Upper lobe of right lung (tissue), 1 donor: Measurements from ENCODE around the gene TMEM163. TPM values are rescaled to one million over a fixed set of nuclear protein-coding genes. Genes with fewer than 3 reads are reported as not detected.
"Not testable (repeated sequence)": the region's sequence is repeated elsewhere in the genome, so short reads cannot be mapped to it uniquely, and the experiment has no call there.

ENCODE experiments used
- ATAC-seq: fragments of 200-7000 bp; cut with Tn5 transposase; one replicate; pipeline ENCODE4 v1.9.1; 2020; ENCODE audit warnings: mild to moderate bottlenecking, moderate library complexity
- DNase-seq: peaks from one replicate; pipeline ENCODE4 v3.0.0-alpha.2; 2020
- H3K27ac ChIP-seq: fragments of 200-600 bp; one replicate; pipeline ENCODE4 v1.8.0; 2022
- H3K27me3 ChIP-seq: fragments of 200-600 bp; one replicate; pipeline ENCODE4 v1.8.0; 2022; ENCODE audit warnings: mild to moderate bottlenecking
- H3K36me3 ChIP-seq: fragments of 200-600 bp; one replicate; pipeline ENCODE4 v1.8.0; 2022
- H3K4me1 ChIP-seq: fragments of 200-600 bp; one replicate; pipeline ENCODE4 v1.8.0; 2022
- H3K4me3 ChIP-seq: fragments of 200-600 bp; one replicate; pipeline ENCODE4 v1.8.0; 2022; ENCODE audit warnings: mild to moderate bottlenecking
- H3K9me3 ChIP-seq: fragments of 200-600 bp; one replicate; pipeline ENCODE4 v1.8.0; 2022
- CTCF ChIP-seq: fragments of 200-600 bp; IDR thresholded peaks from one replicate; pipeline ENCODE4 v1.8.0; 2022; ENCODE audit warnings: antibody characterized with exemption
- intact Hi-C: fragments of 100-400 bp; cut with DNase I; formaldehyde crosslinking; loops from one replicate; pipeline ENCODE4 v1.11.0; 2022
- total RNA-seq: library from RNA; stranded (reverse); fragmentation: NEBNext Ultra II Directional; extraction: Animal tissue kit (Norgen Biotek cat#: 25700); gene quantifications from one replicate; pipeline ENCODE4 v1.2.1, GENCODE V29; 2021
- donor health status: DM: no; HTN: yes; CAD: no; lungs with severe emphysema.

The TMEM163 gene
- total RNA-seq, 1 donor from 2014 or later: 34.6 TPM

- Histone ChIP-seq H3K36me3 (no peaks in the 10 kb centered on the region), H3K4me1 (peaks cover 7% of the 10 kb centered on the region), H3K27ac (no peak overlapping the region), H3K9me3 (no peaks in the 10 kb centered on the region), H3K4me3 (no peak overlapping the region), H3K27me3 (no peaks in the 10 kb centered on the region)
- ATAC-seq: no peak
- no peak for TF ChIP-seq CTCF
- intact Hi-C loops: no loop called here
- DNase-seq: no peak
Observed at GRCh38 chr2:134663451-134664450, 55.0 kb downstream of the TMEM163 start.

- Histone ChIP-seq H3K9me3 (no peaks in the 10 kb centered on the region), H3K4me3 (no peak overlapping the region), H3K4me1 (no peaks in the 10 kb centered on the region), H3K27me3 (no peaks in the 10 kb centered on the region), H3K36me3 (no peaks in the 10 kb centered on the region), H3K27ac (no peak overlapping the region)
- no peak for TF ChIP-seq CTCF
- ATAC-seq: no peak
- intact Hi-C loops: no loop called here
- DNase-seq: no peak
Observed at GRCh38 chr2:134662751-134663150, 56.0 kb downstream of the TMEM163 start.

- no peak for TF ChIP-seq CTCF
- peak; percentile 33 for ATAC-seq
- intact Hi-C loops: no loop called here
Observed at GRCh38 chr2:134660626-134661402, 58.0 kb downstream of the TMEM163 start.

GRCh38 chr2:134659724-134660123, 59.1 kb downstream of the TMEM163 start:
- TF ChIP-seq CTCF: no peak
- intact Hi-C loops: no loop called here
- H3K9me3 ChIP-seq: no peaks in the 10 kb centered on the region
- H3K4me1 ChIP-seq: no peaks in the 10 kb centered on the region
- DNase-seq (no peak), ATAC-seq (no peak)
- H3K4me3 ChIP-seq: no peak overlapping the region
- no peaks in the 10 kb centered on the region for H3K27me3 ChIP-seq
- no peaks in the 10 kb centered on the region for H3K36me3 ChIP-seq
- H3K27ac ChIP-seq: no peak overlapping the region

More at GRCh38 chr2:134660626-134661402, 58.0 kb downstream of the TMEM163 start:
- no peak overlapping the region for H3K27ac ChIP-seq
- DNase-seq: no peak
- H3K27me3 ChIP-seq: no peaks in the 10 kb centered on the region
- H3K4me3 ChIP-seq: no peak overlapping the region
- H3K4me1 ChIP-seq: no peaks in the 10 kb centered on the region
- no peaks in the 10 kb centered on the region for H3K9me3 ChIP-seq
- no peaks in the 10 kb centered on the region for H3K36me3 ChIP-seq

GRCh38 chr2:134657650-134658250, 61.0 kb downstream of the TMEM163 start:
- ATAC-seq (peak; percentile 52), DNase-seq (no peak)
- intact Hi-C loops: no loop called here
- no peaks in the 10 kb centered on the region for H3K36me3 ChIP-seq
- H3K27me3 ChIP-seq: no peaks in the 10 kb centered on the region
- H3K9me3 ChIP-seq: no peaks in the 10 kb centered on the region
- TF ChIP-seq CTCF: peak; percentile 39
- no peaks in the 10 kb centered on the region for H3K4me1 ChIP-seq
- no peak overlapping the region for H3K27ac ChIP-seq
- no peak overlapping the region for H3K4me3 ChIP-seq

GRCh38 chr2:134656391-134656790, 62.4 kb downstream of the TMEM163 start:
- ATAC-seq, H3K4me1 ChIP-seq, H3K9me3 ChIP-seq, DNase-seq, intact Hi-C loops, H3K27me3 ChIP-seq, H3K36me3 ChIP-seq, H3K4me3 ChIP-seq, H3K27ac ChIP-seq: not testable (repeated sequence)
